ENCODE results near the gene CENPF. TPM values are rescaled to one million over a fixed set of nuclear protein-coding genes. Genes with fewer than 3 reads are reported as not detected.
"Not testable (repeated sequence)": the region's sequence is repeated elsewhere in the genome, so short reads cannot be mapped to it uniquely, and the experiment has no call there.

The CENPF gene
- total RNA-seq, 1 experiment from 2014 or later = 113 TPM

DNA sequence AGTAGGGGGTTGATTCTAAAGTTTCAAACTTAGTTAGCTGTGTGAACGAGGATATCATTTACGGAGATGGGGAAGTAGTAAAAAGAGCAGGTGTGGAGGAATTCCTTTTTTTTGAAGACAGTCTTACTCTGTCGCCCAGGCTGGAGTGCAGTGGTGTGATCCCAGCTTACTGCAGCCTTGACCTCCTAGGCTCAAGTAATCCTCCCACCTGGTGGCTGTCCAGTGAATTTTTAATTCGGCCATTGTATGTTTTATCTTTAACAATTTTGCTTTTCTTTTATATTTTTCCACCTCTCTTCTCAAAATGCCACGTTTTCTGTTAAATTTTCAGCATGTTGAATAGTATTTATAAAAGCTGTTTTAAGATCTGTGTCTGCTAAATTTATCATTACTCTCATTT, 12.3 kb upstream of the CENPF start:
- no peak overlapping the region for H3K4me3 Mint-ChIP-seq
- no peaks in the 10 kb centered on the region for H3K9me3 Mint-ChIP-seq
- no peak for DNase-seq
- H3K9ac ChIP-seq (ENCODE audit: extremely low read depth, insufficient read length, low read length) = no peak overlapping the region
- H3K4me1 ChIP-seq (ENCODE audit: insufficient read depth, low read length) = no peaks in the 10 kb centered on the region
- no CpG with 5 or more reads among the region's 5 CpGs for WGBS (ENCODE audit: extremely low coverage, insufficient read length, low lambda C conversion rate)
- TF ChIP-seq, protein P1, sequence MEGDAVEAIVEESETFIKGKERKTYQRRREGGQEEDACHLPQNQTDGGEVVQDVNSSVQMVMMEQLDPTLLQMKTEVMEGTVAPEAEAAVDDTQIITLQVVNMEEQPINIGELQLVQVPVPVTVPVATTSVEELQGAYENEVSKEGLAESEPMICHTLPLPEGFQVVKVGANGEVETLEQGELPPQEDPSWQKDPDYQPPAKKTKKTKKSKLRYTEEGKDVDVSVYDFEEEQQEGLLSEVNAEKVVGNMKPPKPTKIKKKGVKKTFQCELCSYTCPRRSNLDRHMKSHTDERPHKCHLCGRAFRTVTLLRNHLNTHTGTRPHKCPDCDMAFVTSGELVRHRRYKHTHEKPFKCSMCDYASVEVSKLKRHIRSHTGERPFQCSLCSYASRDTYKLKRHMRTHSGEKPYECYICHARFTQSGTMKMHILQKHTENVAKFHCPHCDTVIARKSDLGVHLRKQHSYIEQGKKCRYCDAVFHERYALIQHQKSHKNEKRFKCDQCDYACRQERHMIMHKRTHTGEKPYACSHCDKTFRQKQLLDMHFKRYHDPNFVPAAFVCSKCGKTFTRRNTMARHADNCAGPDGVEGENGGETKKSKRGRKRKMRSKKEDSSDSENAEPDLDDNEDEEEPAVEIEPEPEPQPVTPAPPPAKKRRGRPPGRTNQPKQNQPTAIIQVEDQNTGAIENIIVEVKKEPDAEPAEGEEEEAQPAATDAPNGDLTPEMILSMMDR (conservative IDR thresholded peaks at IDR 0.05) = peak; percentile 44; the same call in 2 of the 3 replicates
- H3K4ac ChIP-seq (ENCODE audit: low read depth, low read length) = no peak overlapping the region
- H3K27me3 ChIP-seq (ENCODE audit: insufficient read depth, low read length) = no peaks in the 10 kb centered on the region
- no peaks in the 10 kb centered on the region for H3K79me2 ChIP-seq (ENCODE audit: insufficient read depth, low read length)
- no peak overlapping the region for H2AFZ ChIP-seq (ENCODE audit: low read length)
- no peak overlapping the region for H3K14ac ChIP-seq (ENCODE audit: insufficient read depth, low read length)
- no peak overlapping the region for H3K27ac ChIP-seq (ENCODE audit: insufficient read length, low read depth, low read length)
- H4K5ac ChIP-seq (ENCODE audit: insufficient read length, low read depth, low read length) = no peak overlapping the region
- H2BK15ac ChIP-seq (ENCODE audit: low read depth, low read length) = no peak overlapping the region
- H3T11ph ChIP-seq (ENCODE audit: low read length) = no peak overlapping the region
- H3K4me2 ChIP-seq (ENCODE audit: insufficient read depth, insufficient read length, low read length) = no peak overlapping the region
- no peak overlapping the region for H2BK5ac ChIP-seq (ENCODE audit: insufficient read length, low read length)
- H3K4me1 Mint-ChIP-seq = no peaks in the 10 kb centered on the region
- H4K20me1 ChIP-seq (ENCODE audit: control insufficient read depth, insufficient read depth, insufficient read length) = no peaks in the 10 kb centered on the region
- H2BK120ac ChIP-seq (ENCODE audit: low read depth, low read length, poor library complexity, severe bottlenecking) = no peak overlapping the region
- no peak overlapping the region for H4K91ac ChIP-seq (ENCODE audit: insufficient read length, low read depth, low read length)
- H3K23me2 ChIP-seq (ENCODE audit: insufficient read length, low read depth, low read length, poor library complexity, severe bottlenecking) = no peaks in the 10 kb centered on the region
- H3K18ac ChIP-seq (ENCODE audit: insufficient read length, low read depth, low read length) = no peak overlapping the region
- no peaks in the 10 kb centered on the region for H3K27me3 Mint-ChIP-seq (ENCODE audit: low read depth)
- no peak overlapping the region for H3K27ac Mint-ChIP-seq
- H2BK20ac ChIP-seq (ENCODE audit: low read depth, low read length, poor library complexity, severe bottlenecking) = no peak overlapping the region
- no peaks in the 10 kb centered on the region for H3K9me3 ChIP-seq (ENCODE audit: control insufficient read depth, low read depth, low read length)
- H3K79me1 ChIP-seq (ENCODE audit: insufficient read depth, low read depth, low read length, poor library complexity, severe bottlenecking) = no peaks in the 10 kb centered on the region
- no peak overlapping the region for H3K56ac ChIP-seq (ENCODE audit: insufficient read length, low read depth, low read length)
- no peak overlapping the region for H3K23ac ChIP-seq (ENCODE audit: insufficient read length, low read depth, low read length)
- H2BK12ac ChIP-seq (ENCODE audit: insufficient read length, low read depth, low read length) = no peak overlapping the region
- H3K36me3 Mint-ChIP-seq (ENCODE audit: insufficient read depth in 1 of 3, low read depth in 3 of 3) = no peaks in the 10 kb centered on the region
- H4K8ac ChIP-seq (replicated peaks; ENCODE audit: insufficient read length, low read depth, low read length) = no peak overlapping the region
- no peak overlapping the region for H2AK5ac ChIP-seq (ENCODE audit: insufficient read length, low read length)

DNA sequence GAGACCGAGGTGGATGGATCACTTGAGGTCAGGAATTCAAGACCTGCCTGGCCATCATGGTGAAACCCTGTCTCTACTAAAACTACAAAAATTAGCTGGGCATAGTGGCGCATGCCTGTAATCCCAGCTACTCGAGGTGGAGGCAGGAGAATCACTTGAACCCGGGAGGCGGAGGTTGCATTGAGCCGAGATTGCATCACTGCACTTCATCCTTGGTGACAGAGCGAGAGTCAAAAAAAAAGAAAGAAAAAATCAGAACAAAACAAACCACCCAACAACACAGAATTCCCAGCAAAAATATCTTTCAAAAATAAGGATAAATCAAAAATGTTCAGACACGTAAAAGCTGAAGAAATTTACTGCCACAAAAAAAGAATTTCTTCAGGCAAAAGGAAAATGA, 11.1 kb upstream of the CENPF start:
- not testable (repeated sequence) for H4K20me1 ChIP-seq (ENCODE audit: control insufficient read depth, insufficient read depth, insufficient read length); H3K9ac ChIP-seq (ENCODE audit: extremely low read depth, insufficient read length, low read length); H3K27me3 Mint-ChIP-seq (ENCODE audit: low read depth); H3K18ac ChIP-seq (ENCODE audit: insufficient read length, low read depth, low read length); DNase-seq; H2BK120ac ChIP-seq (ENCODE audit: low read depth, low read length, poor library complexity, severe bottlenecking); H4K91ac ChIP-seq (ENCODE audit: insufficient read length, low read depth, low read length); H3K4ac ChIP-seq (ENCODE audit: low read depth, low read length); H3K9me3 Mint-ChIP-seq; H3K9me3 ChIP-seq (ENCODE audit: control insufficient read depth, low read depth, low read length); H2BK12ac ChIP-seq (ENCODE audit: insufficient read length, low read depth, low read length); H3K27ac ChIP-seq (ENCODE audit: insufficient read length, low read depth, low read length); H2BK20ac ChIP-seq (ENCODE audit: low read depth, low read length, poor library complexity, severe bottlenecking); H2AK5ac ChIP-seq (ENCODE audit: insufficient read length, low read length); H3K23ac ChIP-seq (ENCODE audit: insufficient read length, low read depth, low read length); H4K5ac ChIP-seq (ENCODE audit: insufficient read length, low read depth, low read length); H3K56ac ChIP-seq (ENCODE audit: insufficient read length, low read depth, low read length); H3K27ac Mint-ChIP-seq; H3K4me3 Mint-ChIP-seq; H4K8ac ChIP-seq (replicated peaks; ENCODE audit: insufficient read length, low read depth, low read length); H2AFZ ChIP-seq (ENCODE audit: low read length); H3K23me2 ChIP-seq (ENCODE audit: insufficient read length, low read depth, low read length, poor library complexity, severe bottlenecking); H2BK15ac ChIP-seq (ENCODE audit: low read depth, low read length); H3K4me1 ChIP-seq (ENCODE audit: insufficient read depth, low read length); H3K27me3 ChIP-seq (ENCODE audit: insufficient read depth, low read length); H3K14ac ChIP-seq (ENCODE audit: insufficient read depth, low read length); H2BK5ac ChIP-seq (ENCODE audit: insufficient read length, low read length); H3K4me1 Mint-ChIP-seq; H3K79me2 ChIP-seq (ENCODE audit: insufficient read depth, low read length); H3K36me3 Mint-ChIP-seq (ENCODE audit: insufficient read depth in 1 of 3, low read depth in 3 of 3); H3K4me2 ChIP-seq (ENCODE audit: insufficient read depth, insufficient read length, low read length); H3T11ph ChIP-seq (ENCODE audit: low read length); H3K79me1 ChIP-seq (ENCODE audit: insufficient read depth, low read depth, low read length, poor library complexity, severe bottlenecking)
- WGBS (ENCODE audit: extremely low coverage, insufficient read length, low lambda C conversion rate) = no CpG with 5 or more reads among the region's 8 CpGs

All from H9 (cell line).